GM12878 (cell line): ENCODE data around the gene MST1R. TPM values are rescaled to one million over a fixed set of nuclear protein-coding genes. Genes with fewer than 3 reads are reported as not detected.

Experiments used
- ATAC-seq: fragments of 200-7000 bp; cut with Tn5 transposase; 3 replicates; pipeline ENCODE4 v1.9.1; 2020; ENCODE audit warnings: mild to moderate bottlenecking, moderate library complexity
- BruUV-seq: library from RNA; stranded (reverse); fragments of 400-500 nt; replicated peaks from 2 replicates; lab custom pipeline; 2021; lab: Mats Ljungman, UMichigan
- CTCF ChIA-PET: fragments of 300-600 bp; sonication (Branson Sonifier 250); formaldehyde crosslinking; extraction: SDS; loops from one replicate; lab custom pipeline; 2021; ENCODE audit warnings: inconsistent platforms; lab: Yijun Ruan, JAX
- POLR2A ChIA-PET: fragments of 350-600 bp; formaldehyde crosslinking; extraction: SDS; loops from one replicate; lab custom pipeline; 2021; ENCODE audit warnings: inconsistent platforms; lab: Charles Lee
- RAD21 ChIA-PET: fragments of 300-600 bp; sonication (Branson Sonifier 250); formaldehyde crosslinking; loops from one replicate; lab custom pipeline; 2023; ENCODE audit warnings: antibody characterized with exemption; ENCODE audit not compliant: unreplicated experiment; lab: Charles Lee
- SMC1A ChIA-PET: fragments of 300-600 bp; sonication (Branson Sonifier 250); formaldehyde crosslinking; loops from one replicate; lab custom pipeline; 2023; ENCODE audit not compliant: unreplicated experiment, uncharacterized antibody; lab: Charles Lee
- DNase-seq: peaks from one replicate; pipeline ENCODE4 v3.0.0-alpha.2; 2011; ENCODE audit warnings: low read depth, low spot score
- FAIRE-seq: peaks from 3 replicates; lab custom pipeline; 2011; peaks lifted over from hg19 to GRCh38; lab: Jason Lieb, UNC
- H2AFZ ChIP-seq: 2 replicates; pipeline ENCODE4 v1.6.0; 2011; ENCODE audit warnings: low read depth, low read length, control low read depth; ENCODE audit not compliant: control insufficient read depth
- H3K27ac ChIP-seq: 2 replicates; pipeline ENCODE4 v1.5.1; 2011; ENCODE audit warnings: control low read depth; ENCODE audit not compliant: control insufficient read depth, insufficient read depth
- H3K27me3 ChIP-seq, 2 experiments: replicated peaks in 1 of 2; 2 replicates each; pipeline versions ENCODE4 v1.6.0 to v1.6.1; 2011; ENCODE audit warnings: low read length in 1 of 2; ENCODE audit not compliant: control insufficient read depth in 2 of 2, insufficient read depth in 2 of 2
- H3K36me3 ChIP-seq, 2 experiments: 2 replicates each; pipeline ENCODE4 v1.5.1; 2011; ENCODE audit warnings: low read length in 1 of 2; ENCODE audit not compliant: control insufficient read depth in 2 of 2, insufficient read depth in 2 of 2
- H3K4me1 ChIP-seq: 2 replicates; pipeline ENCODE4 v1.6.1; 2011; ENCODE audit warnings: mild to moderate bottlenecking, low read length, moderate library complexity, mixed read lengths; ENCODE audit not compliant: control insufficient read depth, insufficient read depth
- H3K4me2 ChIP-seq: 2 replicates; pipeline ENCODE4 v1.6.0; 2011; ENCODE audit warnings: control low read depth; ENCODE audit not compliant: control insufficient read depth, insufficient read depth
- H3K4me3 ChIP-seq: fragments of 200-600 bp; sonication (generic); 2 replicates; pipeline ENCODE4 v1.5.1; 2016
- H3K79me2 ChIP-seq: 2 replicates; pipeline ENCODE4 v1.6.0; 2011; ENCODE audit warnings: low read length; ENCODE audit not compliant: control insufficient read depth, insufficient read depth
- H3K9ac ChIP-seq: 2 replicates; pipeline ENCODE4 v1.8.0; 2011; ENCODE audit warnings: low read length, control low read depth, mixed read lengths; ENCODE audit not compliant: control insufficient read depth, insufficient read depth
- H3K9me3 ChIP-seq: replicated peaks from 3 replicates; pipeline ENCODE4 v1.5.1; 2011; ENCODE audit warnings: mild to moderate bottlenecking, low read length; ENCODE audit not compliant: control insufficient read depth, insufficient read depth
- H4K20me1 ChIP-seq: 2 replicates; pipeline ENCODE4 v1.6.0; 2011; ENCODE audit not compliant: control insufficient read depth, insufficient read depth
- BRCA1 ChIP-seq: IDR thresholded peaks from 2 replicates; pipeline ENCODE4 v1.6.1; 2011; ENCODE audit warnings: low read depth, low read length, improper control_type of control experiment
- EP300 ChIP-seq, 2 experiments: fragments of 150-350 bp in 1 of 2; IDR thresholded peaks; 2 replicates each; pipeline ENCODE4 v1.6.1; 2011 to 2012; ENCODE audit warnings: low read depth in 2 of 2, low read length in 2 of 2, borderline replicate concordance in 1 of 2, improper control_type of control experiment in 1 of 2, inconsistent platforms in 1 of 2; ENCODE audit not compliant: control insufficient read depth in 1 of 2
- FOXK2 ChIP-seq: fragments of 450-650 bp; IDR thresholded peaks from 2 replicates; pipeline ENCODE4 v1.6.1; 2017; ENCODE audit warnings: mild to moderate bottlenecking, moderate library complexity
- FOXM1 ChIP-seq: IDR thresholded peaks from 2 replicates; pipeline ENCODE4 v1.6.1; 2012; ENCODE audit warnings: low read depth, mild to moderate bottlenecking, inconsistent platforms, low read length, moderate library complexity
- KAT2A ChIP-seq: conservative IDR thresholded peaks from 2 replicates; pipeline ENCODE4 v1.6.1; 2011; ENCODE audit warnings: low read depth, low read length; ENCODE audit not compliant: control insufficient read depth
- KLF5 ChIP-seq: fragments of 450-650 bp; IDR thresholded peaks from 2 replicates; pipeline ENCODE4 v1.6.1; 2014; ENCODE audit warnings: mild to moderate bottlenecking; ENCODE audit not compliant: partially characterized antibody
- MEF2B ChIP-seq: fragments of 450-650 bp; IDR thresholded peaks from 2 replicates; pipeline ENCODE4 v1.6.1; 2018; ENCODE audit warnings: mild to moderate bottlenecking, moderate library complexity; ENCODE audit not compliant: partially characterized antibody, poor library complexity, severe bottlenecking
- NFXL1 ChIP-seq: fragments of 450-650 bp; IDR thresholded peaks from 2 replicates; pipeline ENCODE4 v1.6.1; 2017; ENCODE audit warnings: antibody characterized with exemption, mild to moderate bottlenecking, borderline replicate concordance
- NR2F1 ChIP-seq: fragments of 450-650 bp; conservative IDR thresholded peaks from 2 replicates; pipeline ENCODE4 v1.6.1; 2017; ENCODE audit warnings: mild to moderate bottlenecking
- PBX3 ChIP-seq: IDR thresholded peaks from 2 replicates; pipeline ENCODE4 v1.6.1; 2011; ENCODE audit warnings: mild to moderate bottlenecking, low read depth, low read length, moderate library complexity; ENCODE audit not compliant: insufficient replicate concordance
- RAD21 ChIP-seq: IDR thresholded peaks from 2 replicates; pipeline ENCODE4 v1.6.1; 2011; ENCODE audit warnings: mild to moderate bottlenecking, low read depth, low read length, moderate library complexity; ENCODE audit not compliant: insufficient read depth
- RAD51 ChIP-seq: fragments of 450-650 bp; IDR thresholded peaks from 2 replicates; pipeline ENCODE4 v1.6.1; 2016; ENCODE audit warnings: moderate library complexity, mild to moderate bottlenecking, inconsistent platforms
- RFX5 ChIP-seq: IDR thresholded peaks from 2 replicates; pipeline ENCODE4 v1.6.1; 2011; ENCODE audit warnings: low read depth, low read length, improper control_type of control experiment
- SP1 ChIP-seq: IDR thresholded peaks from one replicate; pipeline ENCODE4 v1.6.1; 2011; ENCODE audit warnings: low read depth, low read length
- TAF1 ChIP-seq: IDR thresholded peaks from 2 replicates; pipeline ENCODE4 v1.6.1; 2011; ENCODE audit warnings: mild to moderate bottlenecking, low read depth, low read length, borderline replicate concordance
- YBX1 ChIP-seq: fragments of 450-650 bp; IDR thresholded peaks from 2 replicates; pipeline ENCODE4 v1.6.1; 2016; ENCODE audit warnings: antibody characterized with exemption
- YY1 ChIP-seq: IDR thresholded peaks from 2 replicates; pipeline ENCODE4 v1.6.1; 2011; ENCODE audit warnings: low read depth, mild to moderate bottlenecking, low read length
- WGBS: methylation state at CpG from one replicate; pipeline ENCODE4 v1.1.6; 2016; ENCODE audit warnings: low lambda C conversion rate; ENCODE audit not compliant: insufficient replicate concordance, insufficient coverage; ENCODE audit errors: missing lambda C conversion rate; 5-methylcytosine and 5-hydroxymethylcytosine counted together
- in situ Hi-C: fragments of 300-500 bp; cut with MboI; formaldehyde crosslinking; loops from 9 replicates; pipeline ENCODE4 v1.14.3; 2018; ENCODE audit warnings: mixed read lengths
- intact Hi-C: fragments of 100-400 bp; cut with micrococcal nuclease; formaldehyde crosslinking; loops from one replicate; pipeline ENCODE4 v1.14.2; 2022; ENCODE audit not compliant: unreplicated experiment
- polyA plus RNA-seq, 11 experiments: library from polyadenylated mRNA; depleted of rRNA in 4 of 11; unstranded in 6 of 11; stranded (reverse) in 5 of 11; fragments of >200 nt; fragmentation: Nextera tagmentation in 4 of 11; fragmentation: Illumina TruSeq in 1 of 11; extraction: Ambion mirVana in 4 of 11; extraction: Trizol in 1 of 11; gene quantifications; 1 replicate in 1 of 11; 2 replicates in 10 of 11; pipeline versions ENCODE4 v1.2.1 to v1.2.3, GENCODE V29; 2011 to 2016; ENCODE audit warnings: inconsistent platforms in 2 of 11, missing spikeins in 2 of 11, low read depth in 1 of 11
- total RNA-seq, 4 experiments: library from RNA; depleted of rRNA in 3 of 4; stranded (reverse); fragments of >200 nt in 3 of 4; fragmentation: Illumina TruSeq in 1 of 4; extraction: Trizol in 1 of 4; gene quantifications; 2 replicates each; pipeline versions ENCODE4 v1.2.1 to v1.2.3, GENCODE V29; 2013 to 2021
- TF ChIP-seq, protein P1 (sequence below): fragments of 450-650 bp; IDR thresholded peaks from 2 replicates; pipeline ENCODE4 v1.6.1; 2017; ENCODE audit warnings: borderline replicate concordance

MST1R gene
- total and polyA plus RNA-seq, 10 of the 15 experiments (the other 5 are each of a cell fraction or from before 2014, with no cell fraction given): 0.40 to 5.6 (median 1.2) TPM

DNA sequence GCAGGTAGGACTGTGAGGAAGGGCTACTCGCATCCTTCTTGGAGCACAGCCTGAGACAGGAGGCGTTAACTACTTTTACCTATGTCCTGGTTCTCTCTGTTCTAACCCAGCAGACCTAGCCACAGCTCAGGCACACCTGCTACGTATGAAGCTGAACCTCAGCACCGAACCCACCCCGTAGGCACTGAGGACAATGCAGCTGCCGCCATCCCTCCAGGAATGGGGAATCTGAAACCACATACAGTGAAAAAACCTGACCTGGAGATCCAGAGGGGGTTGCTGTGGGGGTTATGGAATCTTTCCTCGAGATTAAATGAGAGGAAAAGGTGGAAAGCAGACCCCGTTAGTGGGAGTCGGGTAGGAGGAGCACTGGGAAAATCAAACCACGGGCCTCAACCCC, 14.4 kb downstream of the MST1R start:
- ChIA-PET POLR2A (no interaction called here), RAD21 (no interaction called here), CTCF (no interaction called here), SMC1A (no interaction called here)
- H3K36me3 ChIP-seq: no peaks in the 10 kb centered on the region
- no peaks in the 10 kb centered on the region for H3K4me1 ChIP-seq
- intact Hi-C loops: no loop called here
- ATAC-seq (no peak), DNase-seq (no peak), FAIRE-seq (no peak)
- H3K27me3 ChIP-seq: no peaks in the 10 kb centered on the region
- H2AFZ ChIP-seq: no peak overlapping the region
- no peak overlapping the region for H3K27ac ChIP-seq
- no TSS peak for BruUV-seq
- no peak overlapping the region for H3K9ac ChIP-seq
- H3K4me2 ChIP-seq: no peak overlapping the region
- 49% methylated on average over 10 of the region's 10 CpGs for WGBS
- H4K20me1 ChIP-seq: no peaks in the 10 kb centered on the region
- in situ Hi-C loops: no loop called here
- H3K9me3 ChIP-seq: no peaks in the 10 kb centered on the region
- no peaks in the 10 kb centered on the region for H3K79me2 ChIP-seq
- TF ChIP-seq MEF2B (no peak), YY1 (no peak), BRCA1 (no peak)
- H3K4me3 ChIP-seq: no peak overlapping the region

GRCh38 chr3:49886922-49887265, 16.8 kb downstream of the MST1R start:
- in situ Hi-C loops (no loop called here), intact Hi-C loops (no loop called here)
- no peaks in the 10 kb centered on the region for H3K4me1 ChIP-seq
- RAD21 ChIA-PET: no interaction called here
- H3K36me3 ChIP-seq: no peaks in the 10 kb centered on the region
- DNase-seq (no peak), ATAC-seq (no peak), FAIRE-seq (no peak)
- peaks cover 0 to 2% of the 10 kb centered on the region in 2 experiments; a peak in 1 of 4 replicates for H3K27me3 ChIP-seq
- no TSS peak for BruUV-seq
- H3K9me3 ChIP-seq: no peaks in the 10 kb centered on the region
- H3K9ac ChIP-seq: no peak overlapping the region
- SMC1A ChIA-PET: no interaction called here
- no peak overlapping the region for H3K4me2 ChIP-seq
- no peak overlapping the region for H3K4me3 ChIP-seq
- H2AFZ ChIP-seq: no peak overlapping the region
- H3K79me2 ChIP-seq: no peaks in the 10 kb centered on the region
- no peaks in the 10 kb centered on the region for H4K20me1 ChIP-seq
- POLR2A ChIA-PET: interaction anchor here (0.5 kb wide), 1 partner anchor 215 kb away, joined by 4 read pairs; no protein-coding TSS in a partner anchor
- CTCF ChIA-PET: no interaction called here
- H3K27ac ChIP-seq: no peak overlapping the region
- TF ChIP-seq EP300 (IDR thresholded peaks at IDR 0.05; ENCODE audit: borderline replicate concordance in 1 of 2, control insufficient read depth in 1 of 2, low read depth in 2 of 2, low read length in 2 of 2) (no peak), TAF1 (no peak), KLF5 (no peak), FOXK2 (no peak), YBX1 (no peak), SP1 (no peak), RAD21 (no peak), PBX3 (no peak), NFXL1 (no peak), FOXM1 (no peak), KAT2A (no peak), NR2F1 (no peak), RAD51 (no peak), RFX5 (no peak)
- TF ChIP-seq, protein P1, sequence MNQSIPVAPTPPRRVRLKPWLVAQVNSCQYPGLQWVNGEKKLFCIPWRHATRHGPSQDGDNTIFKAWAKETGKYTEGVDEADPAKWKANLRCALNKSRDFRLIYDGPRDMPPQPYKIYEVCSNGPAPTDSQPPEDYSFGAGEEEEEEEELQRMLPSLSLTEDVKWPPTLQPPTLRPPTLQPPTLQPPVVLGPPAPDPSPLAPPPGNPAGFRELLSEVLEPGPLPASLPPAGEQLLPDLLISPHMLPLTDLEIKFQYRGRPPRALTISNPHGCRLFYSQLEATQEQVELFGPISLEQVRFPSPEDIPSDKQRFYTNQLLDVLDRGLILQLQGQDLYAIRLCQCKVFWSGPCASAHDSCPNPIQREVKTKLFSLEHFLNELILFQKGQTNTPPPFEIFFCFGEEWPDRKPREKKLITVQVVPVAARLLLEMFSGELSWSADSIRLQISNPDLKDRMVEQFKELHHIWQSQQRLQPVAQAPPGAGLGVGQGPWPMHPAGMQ: no peak
